ENCODE results near the gene ZBTB46. TPM values are rescaled to one million over a fixed set of nuclear protein-coding genes. Genes with fewer than 3 reads are reported as not detected.

ZBTB46 gene
- total RNA-seq, 1 donor from 2014 or later, result 13.8 TPM

DNA sequence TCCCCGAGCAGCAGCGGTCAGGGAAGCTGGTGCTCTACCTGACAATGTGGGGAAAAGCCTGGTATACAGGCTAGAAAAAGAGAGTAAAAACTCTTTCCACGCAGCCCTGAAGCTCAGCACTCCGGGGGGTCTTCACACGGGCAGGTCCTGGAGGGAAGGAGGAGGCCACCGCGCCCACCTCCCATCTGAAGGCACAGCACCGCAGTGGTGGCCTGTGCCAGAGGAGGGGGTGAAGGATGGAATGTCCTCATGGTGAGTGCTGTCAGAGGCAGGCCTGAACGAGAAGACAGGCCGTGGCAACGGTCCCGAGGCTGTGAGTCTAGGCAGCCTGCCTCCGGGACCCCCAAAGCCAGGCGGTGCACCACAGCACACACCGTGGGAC lies 85.6 kb downstream of the ZBTB46 start:
- ATAC-seq (no peak), DNase-seq (ENCODE audit: missing footprints) (no peak)
- intact Hi-C loops (cut with DNase I), result no loop called here

DNA sequence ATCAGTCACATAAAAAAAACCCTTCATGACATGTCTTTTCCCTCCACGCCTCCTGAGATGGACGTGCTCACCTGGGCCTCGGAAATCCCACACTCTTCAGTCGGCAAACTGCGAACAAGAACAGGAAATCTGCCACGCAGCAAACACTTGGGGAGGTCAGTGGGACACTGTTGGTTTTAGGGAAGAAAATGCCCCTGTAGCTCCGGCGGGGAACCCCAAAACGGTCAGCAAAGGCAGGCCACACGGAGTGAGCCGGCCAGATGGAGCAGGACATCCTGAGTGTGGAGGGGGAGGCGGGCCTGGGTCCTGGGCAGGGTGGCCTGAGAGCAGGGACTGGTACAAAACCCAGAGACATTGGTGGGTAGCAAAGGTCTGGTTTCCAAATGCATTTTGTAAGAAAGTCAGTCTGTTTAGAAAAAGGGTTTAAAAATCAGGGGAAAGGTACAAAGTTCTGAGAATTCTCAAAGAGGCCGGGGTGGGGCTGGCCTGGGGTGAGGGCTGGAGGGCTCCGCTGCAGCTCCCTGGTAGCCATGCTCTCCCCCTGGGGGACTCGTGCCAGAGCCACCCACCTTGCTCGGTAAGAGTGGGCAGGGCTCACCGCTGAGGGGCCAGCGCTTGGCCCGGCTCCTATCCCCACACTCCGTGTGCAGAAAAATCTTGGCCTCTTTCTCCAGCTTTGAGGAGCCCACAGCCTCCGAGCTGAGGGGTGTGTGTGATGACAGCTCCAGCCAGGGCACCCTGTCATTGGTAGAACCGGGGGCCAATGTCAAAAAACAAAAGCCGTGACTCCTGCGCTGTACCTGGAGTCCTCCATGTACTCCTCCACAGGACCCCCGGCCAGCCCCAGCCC lies 86.3 kb downstream of the ZBTB46 start:
- no peak for DNase-seq (ENCODE audit: missing footprints)
- no peak for ATAC-seq
- intact Hi-C loops (cut with DNase I), result loop anchor here (5.0 kb wide), 1 partner anchor 43 kb away; no protein-coding TSS in a partner anchor

DNA sequence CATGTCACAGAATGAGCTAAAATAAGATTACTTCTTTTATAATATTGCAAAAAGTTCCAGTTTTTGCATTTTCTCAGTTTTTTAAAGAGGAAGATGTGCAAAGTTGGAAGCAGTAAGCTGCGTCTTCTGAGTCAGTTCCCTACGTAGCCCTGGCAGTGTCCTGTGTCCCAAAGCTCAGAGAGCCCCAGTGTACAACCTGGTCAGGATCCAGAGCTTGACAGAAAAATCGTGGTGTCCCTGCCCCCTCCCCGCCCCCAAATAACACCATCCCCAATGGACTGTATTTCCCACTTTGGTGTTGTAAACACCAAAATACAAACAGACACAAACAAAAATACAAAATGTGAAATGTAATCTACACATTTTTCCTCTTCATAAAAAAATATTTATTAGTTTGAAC lies 86.9 kb downstream of the ZBTB46 start:
- ATAC-seq, result no peak
- DNase-seq (ENCODE audit: missing footprints), result no peak
- intact Hi-C loops (cut with DNase I), result loop anchor here (5.0 kb wide), 1 partner anchor 43 kb away; no protein-coding TSS in a partner anchor

DNA sequence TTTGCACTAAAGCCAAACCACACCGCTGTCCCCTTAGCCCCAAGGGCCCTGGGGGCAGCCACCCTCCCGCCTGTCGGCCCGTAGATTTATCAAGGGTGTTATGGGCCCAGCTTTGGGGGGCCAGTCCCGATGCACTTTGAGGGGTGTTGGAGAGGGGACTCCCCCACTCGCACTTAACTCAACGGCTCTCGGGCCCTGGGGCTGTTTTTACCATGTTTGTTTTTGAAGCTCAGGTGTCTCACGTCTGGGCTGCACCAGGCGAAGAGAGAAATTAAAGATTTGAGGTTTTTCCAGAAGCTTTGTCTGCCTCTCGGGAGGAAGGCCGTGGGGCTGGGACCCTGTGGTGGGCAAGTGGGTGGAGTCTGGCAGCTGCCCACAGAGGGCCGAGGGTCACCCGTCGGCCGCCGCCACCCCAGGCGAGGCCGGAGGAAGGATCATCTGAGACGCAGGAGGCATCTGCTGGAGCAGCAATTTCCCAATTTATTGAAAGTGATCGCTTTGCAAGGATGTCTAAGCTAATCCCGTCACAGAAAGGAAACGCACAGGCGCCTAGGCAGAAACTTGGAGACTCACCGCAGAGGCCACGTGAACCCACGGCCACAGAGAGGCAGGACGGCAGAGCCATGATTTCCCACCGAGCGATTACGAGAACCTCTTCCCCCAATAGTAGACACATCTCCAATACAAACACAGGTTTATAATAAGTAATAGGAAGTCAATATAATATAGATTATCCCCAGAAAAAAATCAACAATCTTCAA lies 87.7 kb downstream of the ZBTB46 start:
- ATAC-seq, result no peak
- intact Hi-C loops (cut with DNase I), result loop anchor here (5.0 kb wide), 1 partner anchor 44 kb away; no protein-coding TSS in a partner anchor
- DNase-seq (ENCODE audit: missing footprints), result no peak

DNA sequence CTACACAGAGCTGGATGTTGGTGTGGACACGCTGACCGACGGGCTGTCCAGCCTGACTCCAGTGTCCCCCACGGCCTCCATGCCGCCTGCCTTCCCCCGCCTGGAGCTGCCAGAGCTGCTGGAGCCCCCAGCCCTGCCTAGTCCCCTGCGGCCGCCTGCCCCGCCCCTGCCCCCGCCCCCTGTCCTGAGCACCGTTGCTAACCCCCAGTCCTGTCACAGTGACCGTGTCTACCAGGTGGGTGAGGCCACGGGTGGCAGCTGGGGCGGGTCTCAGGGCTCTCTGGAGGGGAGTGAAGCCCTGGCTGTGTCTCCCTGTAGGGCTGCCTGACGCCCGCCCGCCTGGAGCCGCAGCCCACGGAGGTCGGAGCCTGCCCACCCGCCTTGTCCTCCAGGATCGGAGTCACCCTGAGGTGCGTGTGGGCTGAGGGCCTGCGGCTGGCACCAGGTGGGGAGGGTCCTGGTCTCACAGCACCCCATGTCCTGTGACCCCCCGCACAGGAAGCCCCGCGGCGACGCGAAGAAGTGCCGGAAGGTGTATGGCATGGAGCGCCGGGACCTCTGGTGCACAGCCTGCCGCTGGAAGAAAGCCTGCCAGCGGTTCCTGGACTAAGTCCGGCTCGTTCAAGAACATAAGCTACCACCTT lies 88.6 kb downstream of the ZBTB46 start:
- ATAC-seq, result no peak
- intact Hi-C loops (cut with DNase I), result loop anchor here (5.0 kb wide), 1 partner anchor 45 kb away; no protein-coding TSS in a partner anchor
- no peak for DNase-seq (ENCODE audit: missing footprints)

DNA sequence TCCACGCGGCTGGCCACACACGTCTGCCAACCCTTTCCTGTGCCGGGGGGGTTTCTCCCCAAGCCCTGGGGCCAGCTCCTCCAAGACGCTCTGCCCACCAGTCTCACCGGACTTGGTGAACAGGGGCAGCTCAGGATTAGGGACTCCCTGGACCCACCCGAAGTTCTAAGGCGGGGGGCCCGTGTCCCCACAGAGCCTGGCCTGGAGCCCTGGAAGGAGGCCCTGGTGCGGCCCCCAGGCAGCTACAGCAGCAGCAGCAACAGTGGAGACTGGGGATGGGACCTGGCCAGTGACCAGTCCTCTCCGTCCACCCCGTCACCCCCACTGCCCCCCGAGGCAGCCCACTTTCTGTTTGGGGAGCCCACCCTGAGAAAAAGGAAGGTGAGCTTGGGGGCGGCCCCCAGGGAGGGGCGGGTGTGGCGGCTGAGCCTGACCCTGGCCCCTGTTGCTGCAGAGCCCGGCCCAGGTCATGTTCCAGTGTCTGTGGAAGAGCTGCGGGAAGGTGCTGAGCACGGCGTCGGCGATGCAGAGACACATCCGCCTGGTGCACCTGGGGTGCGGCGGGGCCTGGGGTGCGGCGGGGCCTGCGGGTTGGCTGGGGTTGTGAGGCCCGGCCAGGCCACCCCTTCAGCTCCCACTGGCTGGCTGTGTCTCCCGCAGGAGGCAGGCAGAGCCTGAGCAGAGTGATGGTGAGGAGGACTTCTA lies 89.2 kb downstream of the ZBTB46 start:
- DNase-seq (ENCODE audit: missing footprints), result peak; percentile 64
- ATAC-seq, result no peak
- intact Hi-C loops (cut with DNase I), result loop anchor here (2.0 to 5.0 kb wide), 2 partner anchors 45 to 123 kb away; partner anchors contain the start of gene TPD52L2

DNA sequence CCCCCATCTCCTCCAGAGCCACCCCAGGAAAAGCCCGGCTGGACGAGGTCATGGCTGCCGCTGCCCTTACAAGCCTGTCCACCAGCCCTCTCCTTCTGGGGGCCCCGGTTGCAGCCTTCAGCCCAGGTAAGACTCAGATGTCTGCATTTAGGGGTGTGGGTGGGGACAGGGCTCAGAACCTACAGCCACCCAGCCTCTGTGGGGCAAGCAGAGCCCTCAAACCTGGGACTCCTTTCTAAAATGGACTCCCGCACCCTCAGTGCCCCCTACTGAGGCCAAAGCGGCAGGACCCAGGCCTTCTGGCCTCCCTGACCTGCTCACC lies 89.7 kb downstream of the ZBTB46 start:
- intact Hi-C loops (cut with DNase I), result loop anchor here (2.0 to 5.0 kb wide), 2 partner anchors 46 to 123 kb away; partner anchors contain the start of gene TPD52L2
- DNase-seq (ENCODE audit: missing footprints) (no peak), ATAC-seq (no peak)

DNA sequence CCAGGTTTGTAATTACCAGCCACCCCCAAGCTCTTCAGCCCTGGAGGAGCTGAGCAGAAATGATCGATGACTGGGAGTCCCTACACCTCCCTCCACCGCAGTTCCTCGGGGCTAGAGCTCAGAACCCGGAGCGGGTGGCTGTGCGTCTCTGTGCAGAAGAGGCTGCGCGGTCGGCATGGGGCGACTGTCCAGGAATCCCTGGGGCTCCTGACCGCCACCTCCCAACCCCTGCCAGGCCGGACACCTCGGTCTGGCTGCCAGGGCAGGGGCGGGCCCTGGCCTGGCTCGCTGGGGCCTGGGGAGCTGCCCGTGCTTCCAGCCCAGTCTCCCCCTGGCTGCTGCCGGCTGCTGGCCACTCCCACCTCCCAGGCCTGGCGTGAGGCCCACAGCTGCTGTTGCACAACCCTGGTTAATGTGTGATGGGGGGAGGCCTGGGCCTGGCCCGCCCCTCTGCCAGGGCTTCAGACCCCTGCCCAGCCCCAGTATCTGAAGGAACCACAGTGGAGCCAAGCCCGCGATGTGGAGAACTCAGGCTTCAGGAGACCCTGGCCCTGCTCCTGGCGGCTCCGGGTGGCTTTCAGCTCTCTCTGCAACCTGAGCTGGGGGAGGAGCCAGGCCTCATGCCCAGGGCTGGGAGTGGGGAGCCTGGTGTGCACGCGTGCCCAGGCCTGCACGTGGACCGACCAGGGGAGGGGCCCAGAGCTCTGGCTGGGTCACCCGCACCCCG lies 90.3 kb downstream of the ZBTB46 start:
- intact Hi-C loops (cut with DNase I), result loop anchor here (2.0 to 5.0 kb wide), 2 partner anchors 47 to 124 kb away; partner anchors contain the start of gene TPD52L2
- ATAC-seq, result peak; percentile 79
- DNase-seq (ENCODE audit: missing footprints), result peak; percentile 95

DNA sequence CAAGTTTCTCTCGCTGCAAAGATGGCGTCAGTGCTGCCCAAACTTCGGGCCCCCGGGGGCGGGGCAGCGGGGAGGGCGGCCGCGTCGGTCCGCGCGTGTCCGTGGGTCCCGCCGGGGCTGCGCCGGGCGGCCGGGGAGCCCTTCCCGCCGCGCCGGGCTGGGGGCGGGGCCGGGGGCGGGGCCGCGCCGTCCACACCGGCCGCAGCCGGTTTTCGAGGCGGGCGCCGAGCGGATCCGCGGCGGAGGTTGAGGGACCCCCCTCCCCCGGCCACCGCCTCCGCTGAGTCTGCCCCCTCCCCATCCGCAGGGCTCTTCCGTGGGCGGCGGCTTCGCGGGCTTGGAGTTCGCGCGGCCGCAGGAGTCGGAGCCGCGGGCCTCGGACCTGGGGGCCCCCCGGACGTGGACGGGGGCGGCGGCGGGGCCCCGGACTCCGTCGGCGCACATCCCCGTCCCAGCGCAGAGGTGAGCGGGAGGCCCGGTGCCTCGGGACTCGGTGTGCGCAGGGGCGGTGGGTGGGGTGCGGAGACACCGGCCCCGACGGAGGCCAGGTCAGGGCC lies 90.9 kb downstream of the ZBTB46 start:
- ATAC-seq (no peak), DNase-seq (ENCODE audit: missing footprints) (no peak)
- intact Hi-C loops (cut with DNase I), result loop anchor here (2.0 to 5.0 kb wide), 2 partner anchors 47 to 125 kb away; partner anchors contain the start of gene TPD52L2

DNA sequence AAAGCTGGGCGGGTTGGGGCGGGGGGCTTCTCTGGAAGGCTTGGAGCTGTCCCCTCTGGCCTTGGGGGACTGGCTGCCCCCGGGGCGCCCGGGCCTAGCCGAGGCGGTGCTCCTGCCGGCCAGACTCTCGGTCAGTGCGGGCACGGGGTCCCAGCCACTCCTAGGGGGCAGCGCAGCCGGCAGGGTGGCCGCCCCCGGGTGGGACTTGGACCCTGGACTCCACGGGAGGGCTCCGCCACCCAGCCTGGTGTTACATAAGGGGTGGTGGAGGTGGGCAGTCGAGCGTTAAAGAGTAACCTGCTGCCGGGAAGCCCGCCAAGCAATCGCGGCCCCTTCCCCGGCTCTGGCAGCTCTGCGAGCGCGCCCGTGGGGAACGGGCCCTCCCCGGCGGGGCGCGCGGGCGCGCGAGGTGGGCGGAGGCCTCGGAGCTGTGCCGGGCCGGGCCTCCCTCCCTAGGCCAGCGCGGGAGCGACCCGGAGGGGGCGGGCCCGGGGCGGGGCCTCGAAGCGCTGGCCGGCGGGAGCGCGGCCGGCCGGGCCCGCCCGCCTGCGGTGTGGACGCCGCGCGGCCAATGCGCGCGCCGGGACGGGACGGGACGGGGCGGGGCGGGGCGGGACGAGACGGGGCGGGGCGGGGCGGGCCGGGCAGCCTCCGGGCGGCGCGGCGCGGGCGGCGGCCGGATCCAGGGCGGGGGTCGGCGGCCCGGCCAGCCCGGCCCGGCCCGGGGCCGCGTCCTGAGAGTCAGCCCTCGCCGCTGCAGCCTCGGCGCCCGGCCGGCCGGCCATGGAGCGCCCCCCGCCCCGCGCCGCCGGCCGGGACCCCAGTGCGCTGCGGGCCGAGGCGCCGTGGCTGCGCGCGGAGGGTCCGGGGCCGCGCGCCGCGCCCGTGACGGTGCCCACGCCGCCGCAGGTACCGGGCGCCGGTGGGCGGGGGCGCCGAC lies 91.7 kb downstream of the ZBTB46 start, which contains the start of gene SLC2A4RG:
TSS of gene SLC2A4RG (plus strand) at position 647 of the 940 bp plus-strand sequence. CDS start at position 784, 137 bp downstream.
- peak; percentile 91 for DNase-seq (ENCODE audit: missing footprints)
- ATAC-seq, result peak; percentile 73
- intact Hi-C loops (cut with DNase I), result loop anchor here (2.0 to 5.0 kb wide), 2 partner anchors 48 to 125 kb away; partner anchors contain the start of gene TPD52L2

DNA sequence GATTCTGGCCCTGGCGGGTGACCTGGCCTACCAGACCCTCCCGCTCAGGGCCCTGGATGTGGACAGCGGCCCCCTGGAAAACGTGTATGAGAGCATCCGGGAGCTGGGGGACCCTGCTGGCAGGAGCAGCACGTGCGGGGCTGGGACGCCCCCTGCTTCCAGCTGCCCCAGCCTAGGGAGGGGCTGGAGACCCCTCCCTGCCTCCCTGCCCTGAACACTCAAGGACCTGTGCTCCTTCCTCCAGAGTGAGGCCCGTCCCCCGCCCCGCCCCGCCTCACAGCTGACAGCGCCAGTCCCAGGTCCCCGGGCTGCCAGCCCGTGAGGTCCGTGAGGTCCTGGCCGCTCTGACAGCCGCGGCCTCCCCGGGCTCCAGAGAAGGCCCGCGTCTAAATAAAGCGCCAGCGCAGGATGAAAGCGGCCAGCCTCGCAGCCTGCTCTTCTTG lies 92.4 kb downstream of the ZBTB46 start:
- intact Hi-C loops (cut with DNase I), result no loop called here
- ATAC-seq (peak; percentile 51), DNase-seq (ENCODE audit: missing footprints) (peak; percentile 84)

DNA sequence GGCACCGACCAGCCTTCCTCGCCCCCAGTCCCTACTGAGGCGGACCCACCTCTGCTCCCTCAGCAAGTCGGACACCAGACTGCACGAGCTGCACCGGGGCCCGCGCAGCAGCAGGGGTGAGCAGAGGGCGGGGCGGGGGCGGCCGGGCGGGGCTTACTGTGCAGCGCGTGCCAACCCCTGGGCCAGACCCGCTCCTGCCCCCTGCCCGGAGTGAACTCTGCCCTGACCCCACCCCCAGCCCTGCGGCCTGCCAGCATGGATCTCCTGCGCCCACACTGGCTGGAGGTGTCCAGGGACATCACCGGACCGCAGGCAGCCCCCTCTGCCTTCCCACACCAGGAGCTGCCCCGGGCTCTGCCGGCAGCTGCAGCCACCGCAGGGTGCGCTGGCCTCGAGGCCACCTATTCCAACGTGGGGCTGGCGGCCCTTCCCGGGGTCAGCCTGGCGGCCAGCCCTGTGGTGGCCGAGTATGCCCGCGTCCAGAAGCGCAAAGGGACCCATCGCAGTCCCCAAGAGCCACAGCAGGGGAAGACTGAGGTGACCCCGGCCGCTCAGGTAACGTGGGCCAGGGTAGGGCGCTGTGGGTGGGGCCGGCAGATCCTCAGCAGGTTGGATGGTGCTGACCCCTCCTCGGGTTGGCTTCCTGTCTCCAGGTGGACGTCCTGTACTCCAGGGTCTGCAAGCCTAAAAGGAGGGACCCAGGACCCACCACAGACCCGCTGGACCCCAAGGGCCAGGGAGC lies 92.9 kb downstream of the ZBTB46 start:
- intact Hi-C loops (cut with DNase I), result no loop called here
- ATAC-seq (no peak), DNase-seq (ENCODE audit: missing footprints) (no peak)

DNA sequence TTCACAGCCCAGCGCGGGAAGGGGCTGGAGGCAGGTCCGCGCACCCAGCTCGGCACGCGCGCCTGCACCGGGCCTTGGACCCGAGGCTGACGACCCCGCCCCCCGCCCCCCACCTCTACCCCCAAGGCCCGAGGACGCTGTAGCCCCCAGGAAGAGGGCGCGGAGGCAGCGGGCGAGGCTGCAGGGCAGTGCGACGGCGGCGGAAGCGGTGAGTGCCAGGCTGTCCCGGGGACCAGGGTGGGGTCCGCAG lies 93.4 kb downstream of the ZBTB46 start:
- DNase-seq (ENCODE audit: missing footprints) (no peak), ATAC-seq (no peak)
- intact Hi-C loops (cut with DNase I), result no loop called here

DNA sequence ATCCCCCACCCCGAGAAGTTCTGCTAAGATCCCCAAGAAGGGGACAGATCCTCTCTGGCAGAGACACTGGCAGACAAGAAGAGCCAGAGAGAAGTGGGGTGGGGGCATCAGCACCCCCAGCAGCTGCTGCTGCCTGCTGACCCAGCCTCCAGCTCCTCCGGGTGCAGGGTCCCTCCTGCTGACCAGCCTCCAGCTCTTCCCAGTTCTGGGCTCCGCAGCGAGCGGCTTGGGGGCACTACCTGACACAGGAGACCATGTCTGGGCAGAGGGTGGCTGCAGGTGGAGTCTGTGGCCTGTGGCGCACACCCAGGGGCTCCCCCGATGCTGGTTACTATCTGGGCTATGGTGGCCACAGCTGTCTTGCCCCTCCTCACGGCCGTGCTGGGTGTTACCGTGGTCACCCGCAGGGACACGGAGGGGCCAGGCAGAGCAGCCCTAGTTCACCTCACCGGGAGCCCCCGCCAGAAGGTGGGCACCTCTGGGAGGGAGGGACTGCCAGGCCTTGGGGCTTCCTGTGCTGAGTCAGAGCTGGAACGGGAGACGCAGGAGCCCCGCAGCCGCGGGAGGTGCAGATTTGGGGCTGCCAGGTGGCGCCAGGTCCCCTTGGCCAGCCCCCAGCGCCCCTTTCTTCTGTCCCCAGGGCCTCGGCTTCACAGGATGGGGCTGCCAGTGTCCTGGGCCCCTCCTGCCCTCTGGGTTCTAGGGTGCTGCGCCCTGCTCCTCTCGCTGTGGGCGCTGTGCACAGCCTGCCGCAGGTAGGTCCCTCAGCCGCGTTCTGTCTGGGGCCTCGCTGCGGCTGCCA lies 94.0 kb downstream of the ZBTB46 start:
- DNase-seq (ENCODE audit: missing footprints) (no peak), ATAC-seq (no peak)
- intact Hi-C loops (cut with DNase I), result no loop called here
